Stimulated activated CD4-positive, alpha-beta T cell treated with anti-CD3 and anti-CD28 coated beads, Interleukin-15, amount 100 ng/mL, for 1 hour (primary cell): ENCODE data around the gene TRA2A.

Source experiments
- DNase-seq, 2 donors: peaks; one replicate each; pipeline ENCODE4 v3.0.0-alpha.2; 2020; ENCODE audit warnings: low read depth in 1 of 2, low spot score in 1 of 2

The TRA2A gene

DNA sequence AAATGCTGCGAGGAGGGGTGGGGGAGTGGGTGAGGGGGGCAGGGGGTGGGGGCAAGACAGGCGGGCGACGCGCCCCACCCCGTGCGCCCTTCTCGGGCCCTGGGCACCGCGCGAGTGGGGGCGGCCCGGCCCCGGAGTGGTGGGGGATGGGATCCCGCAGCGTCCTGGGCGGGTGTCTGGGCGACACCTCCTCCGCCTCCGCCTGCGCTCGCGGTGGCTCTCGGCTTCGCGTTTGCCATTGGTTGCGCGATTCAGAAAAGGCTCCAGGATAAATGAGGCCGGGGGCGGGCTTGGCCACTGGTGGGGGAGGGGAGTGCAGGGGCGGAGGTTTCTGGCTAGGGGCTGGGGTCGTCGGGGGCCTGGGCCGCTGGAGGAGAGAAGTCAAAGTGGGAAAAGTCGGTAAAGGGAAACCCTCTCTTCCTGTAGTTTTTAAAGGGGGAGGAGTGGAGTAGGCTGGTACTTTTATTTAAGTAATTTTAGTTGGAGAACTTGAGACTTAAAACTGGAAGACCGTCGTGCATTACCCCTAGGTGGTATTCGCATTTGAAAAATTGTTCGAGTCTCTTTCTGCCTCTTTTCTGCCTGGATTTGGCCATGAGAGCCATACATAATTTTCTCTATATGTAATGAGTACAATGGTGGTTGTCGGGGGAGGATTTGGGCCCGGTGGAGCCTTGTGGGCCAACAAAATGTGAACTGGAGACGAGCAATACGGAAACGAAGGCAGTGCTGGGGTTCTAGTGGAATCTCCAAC lies 60.5 kb downstream of the TRA2A start:
- no peak for DNase-seq

GRCh38 chr7:23470330-23471105 lies 61.3 kb downstream of the TRA2A start, which contains the start of gene IGF2BP3:
IGF2BP3 (minus strand) TSS chr7:23470491; CDS start chr7:23470110, 381 bp downstream.
- no peak for DNase-seq

GRCh38 chr7:23469961-23470250 lies 61.9 kb downstream of the TRA2A start:
- no peak for DNase-seq

DNA sequence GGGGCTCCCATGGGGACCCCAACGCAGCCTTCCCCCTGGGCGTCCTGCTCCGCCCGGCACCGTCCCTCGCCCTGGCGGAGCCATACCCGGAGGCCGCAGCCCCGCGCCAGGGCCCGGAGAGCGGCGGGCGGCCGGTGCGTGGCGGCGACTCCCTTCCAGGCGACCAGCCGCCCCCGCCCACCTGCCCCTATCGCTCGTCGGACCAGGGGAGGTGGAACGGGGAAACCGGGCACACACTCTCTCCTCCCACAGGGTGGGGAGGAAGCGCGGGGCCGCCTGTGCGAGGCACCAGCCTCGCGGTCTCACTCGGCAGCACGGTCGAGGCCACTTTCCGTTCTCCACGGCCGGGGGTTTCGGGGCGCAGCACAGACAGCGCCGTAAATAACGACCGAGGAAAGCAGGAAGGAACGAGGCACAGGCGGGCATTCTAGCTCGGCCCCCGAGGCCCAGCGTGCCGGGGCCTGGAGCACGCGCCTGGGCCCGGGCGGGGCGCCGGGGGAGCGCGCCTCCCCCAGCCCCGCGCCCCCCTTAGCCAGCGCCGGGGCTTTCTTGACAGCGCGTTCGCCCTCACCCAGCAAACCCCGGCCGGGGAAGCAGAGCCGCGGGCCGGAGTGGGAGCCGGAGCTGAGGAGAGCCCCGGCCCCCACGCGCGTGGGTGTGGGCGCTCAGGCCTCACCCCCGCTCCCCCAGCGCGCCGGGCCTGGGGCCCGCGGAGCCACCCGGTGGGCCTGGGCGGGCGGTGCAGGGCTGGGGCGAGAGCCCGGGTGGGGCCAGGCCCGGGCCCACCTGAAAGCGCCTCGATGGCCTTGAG lies 62.4 kb downstream of the TRA2A start:
- DNase-seq, result no peak

DNA sequence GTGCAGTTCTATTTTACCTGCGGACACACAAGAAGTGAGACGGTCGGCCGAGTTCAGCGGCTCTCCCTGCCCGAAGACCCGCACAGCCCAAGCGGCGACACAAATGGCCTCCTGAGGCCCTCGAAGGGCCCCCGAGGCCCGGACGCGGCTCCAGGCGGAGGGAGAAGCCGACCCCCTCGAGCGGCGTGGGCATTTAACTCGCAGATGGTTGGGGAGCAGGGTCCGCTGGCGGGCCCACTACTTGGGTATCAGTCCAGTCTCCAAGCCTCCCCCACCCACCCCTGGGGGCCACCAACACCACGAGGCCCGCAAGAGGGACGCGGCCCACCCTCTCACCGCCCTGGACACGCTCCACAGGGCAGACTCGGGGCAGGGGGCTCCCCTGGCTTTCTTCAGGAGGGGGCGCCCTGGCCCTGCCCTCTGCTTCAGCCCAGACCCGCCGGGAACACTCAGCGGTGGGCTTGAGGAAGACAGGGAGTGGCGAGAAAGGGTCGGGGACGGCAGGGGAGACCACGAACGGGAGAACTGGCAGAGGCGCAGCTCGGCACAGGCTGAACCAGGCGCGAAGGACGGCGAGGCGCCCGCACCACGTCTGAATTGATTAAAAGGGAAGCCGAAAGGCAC lies 63.1 kb downstream of the TRA2A start:
- no peak for DNase-seq

DNA sequence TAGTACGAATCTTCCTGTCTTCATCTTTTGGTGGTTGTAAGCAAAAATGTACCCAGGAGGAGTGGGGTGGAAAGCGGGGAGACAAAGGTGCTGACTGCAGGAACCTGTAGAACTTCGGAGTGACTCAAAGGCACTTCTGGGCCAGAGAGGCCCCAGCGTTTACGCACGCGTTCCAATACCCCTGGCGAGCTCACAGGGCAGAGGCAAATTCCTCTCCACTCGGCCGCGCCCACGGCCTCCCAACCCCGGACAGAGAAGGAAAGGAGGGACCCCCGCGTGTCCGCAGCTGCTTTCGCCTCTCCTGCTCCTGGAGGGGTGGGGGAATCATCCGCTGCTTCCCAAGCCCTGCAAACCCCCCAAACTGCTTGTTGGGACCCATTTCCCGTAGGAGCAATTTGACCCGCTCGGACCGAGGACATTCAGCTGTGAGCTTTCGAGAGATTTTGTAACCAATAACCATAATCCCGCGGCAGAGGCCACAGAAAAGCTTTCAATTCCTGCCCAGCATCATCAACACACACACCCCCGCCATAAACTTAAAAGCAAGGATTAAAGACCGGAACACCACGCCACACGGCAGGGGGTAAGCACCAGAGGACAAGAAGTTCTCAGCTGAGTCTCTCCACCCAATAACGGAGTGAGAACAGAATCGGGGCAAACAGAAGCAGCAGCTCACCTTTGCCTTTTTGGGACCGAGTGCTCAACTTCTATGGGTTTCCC lies 63.8 kb downstream of the TRA2A start:
- DNase-seq, result no peak

DNA sequence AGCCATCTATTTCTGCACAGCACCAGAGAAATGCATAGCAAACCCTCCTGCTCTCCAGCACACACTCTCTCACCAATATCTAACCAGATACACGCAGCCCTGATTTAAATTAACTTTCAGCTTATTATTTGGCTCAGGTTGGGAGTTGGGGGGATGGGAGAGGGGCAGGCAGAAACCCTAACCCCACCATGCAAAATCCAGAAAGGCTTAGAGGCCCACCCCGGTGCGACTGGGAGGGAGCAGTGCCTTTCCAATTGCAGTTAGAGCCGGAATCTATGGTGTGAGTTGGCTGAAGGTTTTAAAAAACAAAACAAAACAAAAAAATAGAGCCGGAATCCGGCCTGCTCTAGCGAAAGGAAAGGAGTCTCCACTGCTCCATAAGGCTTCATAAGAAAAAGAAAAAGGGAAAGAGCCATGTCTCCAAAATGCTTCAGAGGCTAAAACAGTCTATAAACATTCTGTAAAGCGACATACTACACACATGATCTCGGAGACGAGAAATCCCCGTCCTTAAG lies 64.4 kb downstream of the TRA2A start:
- DNase-seq, result no peak

GRCh38 chr7:23462846-23463245 lies 68.9 kb downstream of the TRA2A start:
- no peak for DNase-seq

DNA sequence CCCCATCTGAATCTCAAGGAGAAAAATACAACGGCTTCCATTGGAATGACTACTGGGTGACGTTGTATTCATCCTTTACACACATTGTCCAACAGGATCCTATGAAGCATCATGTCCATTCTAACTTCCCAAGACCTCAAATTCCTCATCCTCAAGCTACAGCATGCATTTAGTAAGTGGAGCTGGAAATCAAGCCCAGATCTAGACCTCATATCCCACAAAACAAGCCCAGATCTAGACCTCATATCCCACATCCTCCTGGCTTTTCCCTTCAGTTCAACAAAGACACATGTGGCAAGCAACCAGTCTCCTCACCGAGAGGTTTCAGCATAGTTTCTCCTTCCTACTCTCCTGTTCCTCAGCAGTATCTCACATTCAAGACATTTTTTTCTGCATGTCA lies 73.7 kb downstream of the TRA2A start:
- no peak for DNase-seq

DNA sequence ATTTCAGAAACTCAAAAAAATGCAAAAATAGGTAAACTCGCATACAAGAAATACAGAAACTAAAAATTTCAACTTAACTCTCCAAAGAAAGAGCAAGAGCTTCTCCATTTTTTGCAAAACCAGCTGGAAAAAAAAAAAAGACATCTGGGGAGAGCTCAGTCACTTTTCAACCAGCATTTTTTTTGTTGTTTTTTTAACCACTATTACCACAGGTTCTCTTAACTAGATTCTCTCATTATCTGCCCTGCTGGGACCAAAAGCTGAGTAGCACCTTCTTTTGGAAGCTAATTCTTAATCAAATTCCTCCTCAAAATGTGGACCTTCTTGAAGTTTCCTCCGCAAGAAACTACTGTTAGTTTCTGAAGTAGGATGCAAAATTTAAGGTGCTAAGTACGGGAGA lies 75.7 kb downstream of the TRA2A start:
- no peak for DNase-seq

DNA sequence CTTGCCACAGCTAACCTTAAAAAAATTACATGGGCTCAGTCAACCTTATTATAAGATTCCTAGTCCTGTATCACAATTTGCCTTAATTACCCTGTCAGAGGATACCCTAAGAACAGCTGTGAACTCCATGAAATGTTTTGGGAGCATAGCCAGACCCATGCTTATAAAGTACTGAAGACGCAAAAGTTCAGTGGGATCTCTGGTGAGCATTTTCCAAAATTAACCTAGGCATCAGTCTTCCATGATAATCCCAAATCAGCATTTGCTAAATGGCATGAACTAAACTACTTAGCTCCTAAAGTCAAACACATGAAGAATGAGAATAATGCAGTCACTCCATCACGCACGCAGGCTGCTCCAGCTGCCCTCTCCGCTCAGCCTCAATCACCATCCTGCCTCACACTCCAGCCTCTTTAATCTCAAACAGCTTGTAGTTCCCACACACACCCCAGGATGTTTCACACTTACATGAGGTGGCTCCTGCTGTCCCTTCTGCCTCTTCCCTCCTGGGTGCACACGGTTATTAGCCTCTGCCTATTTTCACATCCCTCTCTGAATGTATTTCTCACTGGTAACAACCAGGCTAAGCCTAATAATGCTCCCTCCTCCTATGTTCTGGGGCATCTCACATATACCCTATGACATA lies 76.8 kb downstream of the TRA2A start:
- no peak for DNase-seq
